ENCODE data around the gene CALHM2.
A peak's percentile ranks its signal among the peaks of the same experiment; 100 is the strongest.
"Not testable (repeated sequence)": the region's sequence is repeated elsewhere in the genome, so short reads cannot be mapped to it uniquely, and the experiment has no call there.

CALHM2 gene

GRCh38 chr10:103428989-103429643, 23.1 kb downstream of the CALHM2 start:
- H3K9me3 ChIP-seq (ENCODE audit: control insufficient read depth, insufficient read depth, low read length): no peaks in the 10 kb centered on the region
- no peak overlapping the region for H3K9ac ChIP-seq (ENCODE audit: low read depth, low read length)
- H3K27me3 ChIP-seq (ENCODE audit: control insufficient read depth, insufficient read depth, low read length): no peaks in the 10 kb centered on the region
- H3K4me1 ChIP-seq (ENCODE audit: control insufficient read depth, insufficient read depth, low read length): no peaks in the 10 kb centered on the region
- H3K4me3 ChIP-seq (ENCODE audit: low read depth, low read length): no peak overlapping the region
- peaks cover 57% of the 10 kb centered on the region for H3K36me3 ChIP-seq (ENCODE audit: control insufficient read depth, insufficient read depth, low read length)

GRCh38 chr10:103427866-103428265, 24.3 kb downstream of the CALHM2 start:
- no peaks in the 10 kb centered on the region for H3K9me3 ChIP-seq (ENCODE audit: control insufficient read depth, insufficient read depth, low read length)
- H3K36me3 ChIP-seq (ENCODE audit: control insufficient read depth, insufficient read depth, low read length): peaks cover 60% of the 10 kb centered on the region
- H3K9ac ChIP-seq (ENCODE audit: low read depth, low read length): no peak overlapping the region
- H3K4me1 ChIP-seq (ENCODE audit: control insufficient read depth, insufficient read depth, low read length): no peaks in the 10 kb centered on the region
- no peak overlapping the region for H3K4me3 ChIP-seq (ENCODE audit: low read depth, low read length)
- H3K27me3 ChIP-seq (ENCODE audit: control insufficient read depth, insufficient read depth, low read length): no peaks in the 10 kb centered on the region

GRCh38 chr10:103423748-103424147, 28.4 kb downstream of the CALHM2 start:
- H3K9me3 ChIP-seq (ENCODE audit: control insufficient read depth, insufficient read depth, low read length): no peaks in the 10 kb centered on the region
- H3K4me3 ChIP-seq (ENCODE audit: low read depth, low read length): no peak overlapping the region
- H3K36me3 ChIP-seq (ENCODE audit: control insufficient read depth, insufficient read depth, low read length): peaks cover 68% of the 10 kb centered on the region
- H3K4me1 ChIP-seq (ENCODE audit: control insufficient read depth, insufficient read depth, low read length): no peaks in the 10 kb centered on the region
- H3K9ac ChIP-seq (ENCODE audit: low read depth, low read length): no peak overlapping the region
- no peaks in the 10 kb centered on the region for H3K27me3 ChIP-seq (ENCODE audit: control insufficient read depth, insufficient read depth, low read length)

GRCh38 chr10:103419101-103419500, 33.1 kb downstream of the CALHM2 start:
- no peak overlapping the region for H3K4me3 ChIP-seq (ENCODE audit: low read depth, low read length)
- H3K36me3 ChIP-seq (ENCODE audit: control insufficient read depth, insufficient read depth, low read length): peaks cover 80% of the 10 kb centered on the region
- no peak overlapping the region for H3K9ac ChIP-seq (ENCODE audit: low read depth, low read length)
- no peaks in the 10 kb centered on the region for H3K9me3 ChIP-seq (ENCODE audit: control insufficient read depth, insufficient read depth, low read length)
- no peaks in the 10 kb centered on the region for H3K4me1 ChIP-seq (ENCODE audit: control insufficient read depth, insufficient read depth, low read length)
- H3K27me3 ChIP-seq (ENCODE audit: control insufficient read depth, insufficient read depth, low read length): no peaks in the 10 kb centered on the region

GRCh38 chr10:103417601-103418000, 34.6 kb downstream of the CALHM2 start:
- Histone ChIP-seq H3K36me3 (ENCODE audit: control insufficient read depth, insufficient read depth, low read length) (peaks cover 79% of the 10 kb centered on the region), H3K4me3 (ENCODE audit: low read depth, low read length) (no peak overlapping the region), H3K9me3 (ENCODE audit: control insufficient read depth, insufficient read depth, low read length) (no peaks in the 10 kb centered on the region), H3K27me3 (ENCODE audit: control insufficient read depth, insufficient read depth, low read length) (no peaks in the 10 kb centered on the region), H3K9ac (ENCODE audit: low read depth, low read length) (no peak overlapping the region), H3K4me1 (ENCODE audit: control insufficient read depth, insufficient read depth, low read length) (no peaks in the 10 kb centered on the region)

GRCh38 chr10:103417148-103417469, 35.1 kb downstream of the CALHM2 start:
- H3K27me3 ChIP-seq (ENCODE audit: control insufficient read depth, insufficient read depth, low read length); H3K9me3 ChIP-seq (ENCODE audit: control insufficient read depth, insufficient read depth, low read length); H3K4me1 ChIP-seq (ENCODE audit: control insufficient read depth, insufficient read depth, low read length); H3K9ac ChIP-seq (ENCODE audit: low read depth, low read length); H3K4me3 ChIP-seq (ENCODE audit: low read depth, low read length): not testable (repeated sequence)
- peaks cover 76% of the 10 kb centered on the region for H3K36me3 ChIP-seq (ENCODE audit: control insufficient read depth, insufficient read depth, low read length)

GRCh38 chr10:103416436-103417147, 35.6 kb downstream of the CALHM2 start:
- Histone ChIP-seq H3K4me3 (ENCODE audit: low read depth, low read length) (no peak overlapping the region), H3K4me1 (ENCODE audit: control insufficient read depth, insufficient read depth, low read length) (no peaks in the 10 kb centered on the region), H3K27me3 (ENCODE audit: control insufficient read depth, insufficient read depth, low read length) (no peaks in the 10 kb centered on the region), H3K36me3 (ENCODE audit: control insufficient read depth, insufficient read depth, low read length) (peaks cover 74% of the 10 kb centered on the region), H3K9ac (ENCODE audit: low read depth, low read length) (no peak overlapping the region), H3K9me3 (ENCODE audit: control insufficient read depth, insufficient read depth, low read length) (no peaks in the 10 kb centered on the region)

- H3K27me3 ChIP-seq (ENCODE audit: control insufficient read depth, insufficient read depth, low read length): no peaks in the 10 kb centered on the region
- H3K9me3 ChIP-seq (ENCODE audit: control insufficient read depth, insufficient read depth, low read length): no peaks in the 10 kb centered on the region
- no peak overlapping the region for H3K9ac ChIP-seq (ENCODE audit: low read depth, low read length)
- H3K36me3 ChIP-seq (ENCODE audit: control insufficient read depth, insufficient read depth, low read length): peaks cover 75% of the 10 kb centered on the region
- no peak overlapping the region for H3K4me3 ChIP-seq (ENCODE audit: low read depth, low read length)
- no peaks in the 10 kb centered on the region for H3K4me1 ChIP-seq (ENCODE audit: control insufficient read depth, insufficient read depth, low read length)
These were observed 36.6 kb downstream of the CALHM2 start for GRCh38 chr10:103415581-103415980.

GRCh38 chr10:103413564-103413963, 38.6 kb downstream of the CALHM2 start:
- Histone ChIP-seq H3K27me3 (ENCODE audit: control insufficient read depth, insufficient read depth, low read length) (no peaks in the 10 kb centered on the region), H3K9ac (ENCODE audit: low read depth, low read length) (no peak overlapping the region), H3K9me3 (ENCODE audit: control insufficient read depth, insufficient read depth, low read length) (no peaks in the 10 kb centered on the region), H3K4me1 (ENCODE audit: control insufficient read depth, insufficient read depth, low read length) (no peaks in the 10 kb centered on the region), H3K36me3 (ENCODE audit: control insufficient read depth, insufficient read depth, low read length) (peaks cover 65% of the 10 kb centered on the region), H3K4me3 (ENCODE audit: low read depth, low read length) (no peak overlapping the region)

- Histone ChIP-seq H3K36me3 (ENCODE audit: control insufficient read depth, insufficient read depth, low read length) (peaks cover 22% of the 10 kb centered on the region), H3K4me1 (ENCODE audit: control insufficient read depth, insufficient read depth, low read length) (peaks cover 9% of the 10 kb centered on the region)
These were observed 54.9 kb downstream of the CALHM2 start for GRCh38 chr10:103397191-103397825.

GRCh38 chr10:103396789-103397087, 55.4 kb downstream of the CALHM2 start:
- peaks cover 20% of the 10 kb centered on the region for H3K36me3 ChIP-seq (ENCODE audit: control insufficient read depth, insufficient read depth, low read length)
- peaks cover 9% of the 10 kb centered on the region for H3K4me1 ChIP-seq (ENCODE audit: control insufficient read depth, insufficient read depth, low read length)
- H3K27me3 ChIP-seq (ENCODE audit: control insufficient read depth, insufficient read depth, low read length): no peaks in the 10 kb centered on the region
- H3K9me3 ChIP-seq (ENCODE audit: control insufficient read depth, insufficient read depth, low read length): no peaks in the 10 kb centered on the region
- H3K4me3 ChIP-seq (ENCODE audit: low read depth, low read length): peak overlapping the region; percentile 92
- peak overlapping the region; percentile 82 for H3K9ac ChIP-seq (ENCODE audit: low read depth, low read length)

More at GRCh38 chr10:103397191-103397825, 54.9 kb downstream of the CALHM2 start:
- no peaks in the 10 kb centered on the region for H3K9me3 ChIP-seq (ENCODE audit: control insufficient read depth, insufficient read depth, low read length)
- H3K9ac ChIP-seq (ENCODE audit: low read depth, low read length): peak overlapping the region; percentile 32
- peak overlapping the region; percentile 92 for H3K4me3 ChIP-seq (ENCODE audit: low read depth, low read length)
- H3K27me3 ChIP-seq (ENCODE audit: control insufficient read depth, insufficient read depth, low read length): no peaks in the 10 kb centered on the region
